AG04450 (cell line): ENCODE results near the gene CDC42BPA. TPM values are rescaled to one million over a fixed set of nuclear protein-coding genes. Genes with fewer than 3 reads are reported as not detected.

Experiments used
- CTCF ChIA-PET: fragments of 300-600, 350-600 bp; formaldehyde crosslinking; extraction: SDS; loops from one replicate; lab custom pipeline; 2022; ENCODE audit warnings: antibody characterized with exemption, inconsistent platforms; lab: Charles Lee
- POLR2A ChIA-PET: fragments of 350-600 bp; formaldehyde crosslinking; extraction: SDS; loops from one replicate; lab custom pipeline; 2021; ENCODE audit warnings: antibody characterized with exemption, inconsistent platforms; lab: Yijun Ruan, JAX
- DNase-seq: peaks from one replicate; pipeline ENCODE4 v3.0.0-alpha.2; 2011; ENCODE audit warnings: low read depth, low spot score
- H3K27ac ChIP-seq: one replicate; pipeline ENCODE4 v1.5.1; 2012; ENCODE audit warnings: low read depth, low read length, control low read depth
- H3K27me3 ChIP-seq: one replicate; pipeline ENCODE4 v1.6.0; 2012; ENCODE audit warnings: low read length; ENCODE audit not compliant: control insufficient read depth, insufficient read depth
- H3K4me3 ChIP-seq: 2 replicates; pipeline ENCODE4 v1.5.1; 2011; ENCODE audit warnings: mild to moderate bottlenecking, low read depth, low read length, control low read depth
- H3K9me3 ChIP-seq: 2 replicates; pipeline ENCODE4 v1.5.1; 2012; ENCODE audit warnings: low read length; ENCODE audit not compliant: control insufficient read depth, insufficient read depth
- CTCF ChIP-seq: IDR thresholded peaks from 2 replicates; pipeline ENCODE4 v1.5.1; 2011; ENCODE audit warnings: low read depth, low read length, control low read depth, inconsistent platforms
- polyA plus RNA-seq: library from polyadenylated mRNA; depleted of rRNA; stranded (reverse); fragments of >200 nt; gene quantifications from 2 replicates; pipeline ENCODE4 v1.2.3, GENCODE V29; 2011

The CDC42BPA gene
- polyA plus RNA-seq, 1 experiment, result 30.7 TPM

- H3K27ac ChIP-seq, result no peak overlapping the region
- CTCF ChIA-PET, result no interaction called here
- no peak for TF ChIP-seq CTCF
- H3K4me3 ChIP-seq, result no peak overlapping the region
- no peaks in the 10 kb centered on the region; the same call in 1 of the 2 replicates for H3K9me3 ChIP-seq
- DNase-seq, result no peak
- no peaks in the 10 kb centered on the region for H3K27me3 ChIP-seq
- POLR2A ChIA-PET, result no interaction called here
Measured at GRCh38 chr1:226980122-226980560, 338.2 kb downstream of the CDC42BPA start.

- DNase-seq, result no peak
- Histone ChIP-seq H3K4me3 (no peak overlapping the region), H3K27me3 (no peaks in the 10 kb centered on the region), H3K27ac (no peak overlapping the region), H3K9me3 (no peaks in the 10 kb centered on the region; the same call in 1 of the 2 replicates)
- no peak for TF ChIP-seq CTCF
- POLR2A ChIA-PET, result no interaction called here
- CTCF ChIA-PET, result no interaction called here
Measured at GRCh38 chr1:226979517-226980121, 338.7 kb downstream of the CDC42BPA start.

DNA sequence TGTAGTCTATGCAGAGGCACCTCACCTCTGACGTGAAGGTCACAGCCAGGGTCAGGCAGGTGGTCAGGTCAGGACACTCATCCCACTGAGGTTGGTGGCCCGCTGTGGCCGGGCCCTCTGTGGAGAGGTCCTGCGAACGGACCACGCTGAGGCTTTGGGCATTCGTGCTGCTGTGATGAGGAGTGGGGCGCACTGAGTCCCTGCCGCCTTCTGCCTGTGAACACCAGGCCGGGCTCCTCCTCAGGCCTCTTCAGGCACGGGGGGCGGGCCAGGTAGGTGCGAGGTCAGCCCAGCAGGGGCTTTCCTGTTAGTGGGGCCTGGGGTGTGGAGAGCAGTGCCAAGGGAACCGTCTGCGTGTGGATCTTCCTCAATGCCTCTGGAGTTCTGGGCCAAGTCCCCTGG, 339.2 kb downstream of the CDC42BPA start:
- H3K9me3 ChIP-seq, result no peaks in the 10 kb centered on the region; the same call in 1 of the 2 replicates
- DNase-seq, result no peak
- POLR2A ChIA-PET, result no interaction called here
- no peaks in the 10 kb centered on the region for H3K27me3 ChIP-seq
- no peak overlapping the region for H3K4me3 ChIP-seq
- no peak overlapping the region for H3K27ac ChIP-seq
- no peak for TF ChIP-seq CTCF
- CTCF ChIA-PET, result no interaction called here

DNA sequence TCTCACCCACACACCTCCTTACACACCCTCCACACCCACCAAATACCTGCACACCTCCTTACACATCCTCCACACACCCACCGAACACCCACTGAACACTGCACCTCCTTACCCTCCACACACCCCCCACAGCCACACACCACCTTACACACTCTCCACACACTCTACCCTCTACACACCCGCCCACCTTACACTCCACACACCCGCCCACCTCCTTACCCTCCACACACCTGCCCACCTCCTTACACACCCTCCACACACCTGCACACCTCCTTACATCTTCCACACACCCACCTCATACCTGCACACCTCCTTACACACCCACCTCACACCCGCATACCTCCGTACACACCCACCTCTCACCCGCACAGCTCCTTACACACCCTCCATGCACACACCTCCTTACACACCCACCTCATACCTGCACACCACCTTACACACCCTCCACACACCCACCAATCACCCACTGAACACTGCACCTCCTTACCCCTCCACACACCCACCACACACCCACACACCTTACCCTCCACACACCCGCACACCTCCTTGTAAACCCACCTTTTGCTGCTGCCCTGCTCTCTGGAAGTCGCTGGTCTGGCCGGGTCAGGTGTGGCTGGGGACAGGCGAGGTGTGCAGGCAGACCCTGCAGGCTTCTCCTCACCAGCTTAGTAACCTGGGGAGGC, 339.7 kb downstream of the CDC42BPA start:
- Histone ChIP-seq H3K27ac (no peak overlapping the region), H3K27me3 (no peaks in the 10 kb centered on the region), H3K4me3 (no peak overlapping the region), H3K9me3 (no peaks in the 10 kb centered on the region; the same call in 1 of the 2 replicates)
- TF ChIP-seq CTCF, result no peak
- ChIA-PET POLR2A (no interaction called here), CTCF (no interaction called here)
- DNase-seq, result no peak
